ENCODE results near the gene TMEM187. TPM values are rescaled to one million over a fixed set of nuclear protein-coding genes. Genes with fewer than 3 reads are reported as not detected.

Gene TMEM187
- total RNA-seq, 1 experiment from 2014 or later: 2.8 TPM

- ChIA-PET CTCF (no interaction called here), POLR2A (ENCODE audit: low non-redundant PET) (no interaction called here)
- H3K27ac ChIP-seq (ENCODE audit: low read depth, low read length, poor library complexity, severe bottlenecking): no peak overlapping the region
- BruUV-seq (replicated peaks): no TSS peak
- intact Hi-C loops (cut with micrococcal nuclease; ENCODE audit: unreplicated experiment): loop anchor here (10.0 kb wide), 1 partner anchor 404 kb away; no protein-coding TSS in a partner anchor
- H3K36me3 ChIP-seq (ENCODE audit: insufficient read depth, low read length, poor library complexity, severe bottlenecking): peaks cover 95% of the 10 kb centered on the region
- H3K27me3 ChIP-seq (replicated peaks; ENCODE audit: insufficient read depth, low read depth, low read length, poor library complexity): no peaks in the 10 kb centered on the region
- DNase-seq (ENCODE audit: low spot score): no peak
- peaks cover 3% of the 10 kb centered on the region for H3K4me1 ChIP-seq (ENCODE audit: insufficient read depth, low read length, poor library complexity, severe bottlenecking)
- no peak for TF ChIP-seq EZH2 (IDR thresholded peaks at IDR 0.05; ENCODE audit: borderline replicate concordance, low read depth, low read length, poor library complexity, severe bottlenecking)
- TF ChIP-seq, protein P1, sequence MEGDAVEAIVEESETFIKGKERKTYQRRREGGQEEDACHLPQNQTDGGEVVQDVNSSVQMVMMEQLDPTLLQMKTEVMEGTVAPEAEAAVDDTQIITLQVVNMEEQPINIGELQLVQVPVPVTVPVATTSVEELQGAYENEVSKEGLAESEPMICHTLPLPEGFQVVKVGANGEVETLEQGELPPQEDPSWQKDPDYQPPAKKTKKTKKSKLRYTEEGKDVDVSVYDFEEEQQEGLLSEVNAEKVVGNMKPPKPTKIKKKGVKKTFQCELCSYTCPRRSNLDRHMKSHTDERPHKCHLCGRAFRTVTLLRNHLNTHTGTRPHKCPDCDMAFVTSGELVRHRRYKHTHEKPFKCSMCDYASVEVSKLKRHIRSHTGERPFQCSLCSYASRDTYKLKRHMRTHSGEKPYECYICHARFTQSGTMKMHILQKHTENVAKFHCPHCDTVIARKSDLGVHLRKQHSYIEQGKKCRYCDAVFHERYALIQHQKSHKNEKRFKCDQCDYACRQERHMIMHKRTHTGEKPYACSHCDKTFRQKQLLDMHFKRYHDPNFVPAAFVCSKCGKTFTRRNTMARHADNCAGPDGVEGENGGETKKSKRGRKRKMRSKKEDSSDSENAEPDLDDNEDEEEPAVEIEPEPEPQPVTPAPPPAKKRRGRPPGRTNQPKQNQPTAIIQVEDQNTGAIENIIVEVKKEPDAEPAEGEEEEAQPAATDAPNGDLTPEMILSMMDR (conservative IDR thresholded peaks at IDR 0.05; ENCODE audit: low read depth, low read length): no peak
- H3K9me3 ChIP-seq (ENCODE audit: low read depth, low read length, poor library complexity, severe bottlenecking): no peaks in the 10 kb centered on the region
- H3K4me3 ChIP-seq (ENCODE audit: low read depth, low read length, poor library complexity, severe bottlenecking): no peak overlapping the region
Measured at GRCh38 chrX:153958605-153959004, 13.9 kb upstream of the TMEM187 start.

DNA sequence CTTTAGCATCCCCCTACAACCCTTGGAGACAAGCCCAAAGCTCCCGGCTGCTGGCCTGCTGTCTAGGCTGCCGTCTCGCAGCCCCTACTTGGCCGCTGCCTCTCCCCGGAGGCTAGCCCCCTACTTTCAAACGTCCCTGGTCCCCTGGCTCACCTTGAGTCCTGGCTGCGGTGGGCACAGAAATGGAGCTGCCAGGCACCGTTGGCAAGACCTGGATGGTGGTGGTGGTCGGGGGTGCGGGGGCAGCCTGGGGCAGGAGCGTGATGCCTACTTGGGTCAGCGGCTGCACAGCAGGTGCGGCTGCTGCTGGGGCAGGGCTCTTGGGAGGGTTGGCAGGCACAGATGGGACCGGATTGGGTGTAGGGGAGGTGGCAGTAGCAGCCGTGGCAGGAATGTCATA, 12.9 kb upstream of the TMEM187 start:
- no peaks in the 10 kb centered on the region for H3K4me1 ChIP-seq (ENCODE audit: insufficient read depth, low read length, poor library complexity, severe bottlenecking)
- peaks cover 90% of the 10 kb centered on the region for H3K36me3 ChIP-seq (ENCODE audit: insufficient read depth, low read length, poor library complexity, severe bottlenecking)
- ChIA-PET CTCF (no interaction called here), POLR2A (ENCODE audit: low non-redundant PET) (no interaction called here)
- no peak overlapping the region for H3K27ac ChIP-seq (ENCODE audit: low read depth, low read length, poor library complexity, severe bottlenecking)
- BruUV-seq (replicated peaks): no TSS peak
- H3K9me3 ChIP-seq (ENCODE audit: low read depth, low read length, poor library complexity, severe bottlenecking): no peaks in the 10 kb centered on the region
- no peak for DNase-seq (ENCODE audit: low spot score)
- TF ChIP-seq, protein P1 (conservative IDR thresholded peaks at IDR 0.05; ENCODE audit: low read depth, low read length): no peak
- TF ChIP-seq EZH2 (IDR thresholded peaks at IDR 0.05; ENCODE audit: borderline replicate concordance, low read depth, low read length, poor library complexity, severe bottlenecking): no peak
- intact Hi-C loops (cut with micrococcal nuclease; ENCODE audit: unreplicated experiment): loop anchor here (10.0 kb wide), 1 partner anchor 405 kb away; no protein-coding TSS in a partner anchor
- H3K4me3 ChIP-seq (ENCODE audit: low read depth, low read length, poor library complexity, severe bottlenecking): no peak overlapping the region
- no peaks in the 10 kb centered on the region for H3K27me3 ChIP-seq (replicated peaks; ENCODE audit: insufficient read depth, low read depth, low read length, poor library complexity)

- CTCF ChIA-PET: no interaction called here
- no TSS peak for BruUV-seq (replicated peaks)
Measured at GRCh38 chrX:153960077-153960476, 12.5 kb upstream of the TMEM187 start.

More at GRCh38 chrX:153960077-153960476, 12.5 kb upstream of the TMEM187 start:
- no peak overlapping the region for H3K27ac ChIP-seq (ENCODE audit: low read depth, low read length, poor library complexity, severe bottlenecking)
- no peaks in the 10 kb centered on the region for H3K9me3 ChIP-seq (ENCODE audit: low read depth, low read length, poor library complexity, severe bottlenecking)
- no peaks in the 10 kb centered on the region for H3K4me1 ChIP-seq (ENCODE audit: insufficient read depth, low read length, poor library complexity, severe bottlenecking)
- no peak for DNase-seq (ENCODE audit: low spot score)
- no peaks in the 10 kb centered on the region for H3K27me3 ChIP-seq (replicated peaks; ENCODE audit: insufficient read depth, low read depth, low read length, poor library complexity)
- H3K36me3 ChIP-seq (ENCODE audit: insufficient read depth, low read length, poor library complexity, severe bottlenecking): peaks cover 86% of the 10 kb centered on the region
- TF ChIP-seq EZH2 (IDR thresholded peaks at IDR 0.05; ENCODE audit: borderline replicate concordance, low read depth, low read length, poor library complexity, severe bottlenecking): no peak
- TF ChIP-seq, protein P1 (conservative IDR thresholded peaks at IDR 0.05; ENCODE audit: low read depth, low read length): no peak
- no peak overlapping the region for H3K4me3 ChIP-seq (ENCODE audit: low read depth, low read length, poor library complexity, severe bottlenecking)
- intact Hi-C loops (cut with micrococcal nuclease; ENCODE audit: unreplicated experiment): no loop called here
- POLR2A ChIA-PET (ENCODE audit: low non-redundant PET): no interaction called here
